Central memory CD8-positive, alpha-beta T cell (primary cell): ENCODE results near the gene SPN.
A peak's percentile ranks its signal among the peaks of the same experiment; 100 is the strongest.
"Not testable (repeated sequence)": the region's sequence is repeated elsewhere in the genome, so short reads cannot be mapped to it uniquely, and the experiment has no call there.

Source experiments
- ATAC-seq: fragments of 150-1000 bp; cut with Tn5 transposase; replicated peaks from 2 replicates; pipeline ENCODE4 v1.10.0; 2022; ENCODE audit warnings: mild to moderate bottlenecking, moderate FRiP score, moderate number of reproducible peaks; ENCODE audit not compliant: poor library complexity, severe bottlenecking; ENCODE audit errors: extremely low read depth
- DNase-seq, 2 donors: peaks; one replicate each; pipeline ENCODE4 v3.0.0; 2021; ENCODE audit warnings: low spot score in 2 of 2
- H3K27ac Mint-ChIP-seq: one replicate; pipeline ENCODE4 v1.8.0; 2022; ENCODE audit warnings: low read depth, mild to moderate bottlenecking, moderate library complexity, mixed read lengths
- H3K27me3 Mint-ChIP-seq: one replicate; pipeline ENCODE4 v1.8.0; 2022; ENCODE audit warnings: mixed read lengths
- H3K36me3 Mint-ChIP-seq: one replicate; pipeline ENCODE4 v1.8.0; 2022; ENCODE audit warnings: mild to moderate bottlenecking, moderate library complexity, mixed read lengths; ENCODE audit not compliant: insufficient read depth
- H3K4me1 Mint-ChIP-seq: one replicate; pipeline ENCODE4 v1.8.0; 2022; ENCODE audit warnings: mixed read lengths
- H3K4me3 Mint-ChIP-seq: one replicate; pipeline ENCODE4 v1.8.0; 2022; ENCODE audit warnings: mild to moderate bottlenecking, moderate library complexity, mixed read lengths
- H3K9me3 Mint-ChIP-seq: one replicate; pipeline ENCODE4 v1.8.0; 2022; ENCODE audit warnings: mixed read lengths

SPN gene, protein sequence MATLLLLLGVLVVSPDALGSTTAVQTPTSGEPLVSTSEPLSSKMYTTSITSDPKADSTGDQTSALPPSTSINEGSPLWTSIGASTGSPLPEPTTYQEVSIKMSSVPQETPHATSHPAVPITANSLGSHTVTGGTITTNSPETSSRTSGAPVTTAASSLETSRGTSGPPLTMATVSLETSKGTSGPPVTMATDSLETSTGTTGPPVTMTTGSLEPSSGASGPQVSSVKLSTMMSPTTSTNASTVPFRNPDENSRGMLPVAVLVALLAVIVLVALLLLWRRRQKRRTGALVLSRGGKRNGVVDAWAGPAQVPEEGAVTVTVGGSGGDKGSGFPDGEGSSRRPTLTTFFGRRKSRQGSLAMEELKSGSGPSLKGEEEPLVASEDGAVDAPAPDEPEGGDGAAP

GRCh38 chr16:29663016-29663806 lies at the start of gene SPN:
TSS of gene SPN (plus strand) at chr16:29663247. CDS start at chr16:29663729, 482 bp downstream.
- Mint-ChIP-seq H3K4me1 (peaks cover 75% of the 10 kb centered on the region), H3K27me3 (no peaks in the 10 kb centered on the region), H3K27ac (peak within 1 kb of the TSS; percentile 99), H3K4me3 (peak within 1 kb of the TSS; percentile 94), H3K9me3 (no peaks in the 10 kb centered on the region), H3K36me3 (peaks cover 40% of the 10 kb centered on the region)
- peak in 1 of 2 donors; percentile 20 for DNase-seq
- ATAC-seq = peak; percentile 21

DNA sequence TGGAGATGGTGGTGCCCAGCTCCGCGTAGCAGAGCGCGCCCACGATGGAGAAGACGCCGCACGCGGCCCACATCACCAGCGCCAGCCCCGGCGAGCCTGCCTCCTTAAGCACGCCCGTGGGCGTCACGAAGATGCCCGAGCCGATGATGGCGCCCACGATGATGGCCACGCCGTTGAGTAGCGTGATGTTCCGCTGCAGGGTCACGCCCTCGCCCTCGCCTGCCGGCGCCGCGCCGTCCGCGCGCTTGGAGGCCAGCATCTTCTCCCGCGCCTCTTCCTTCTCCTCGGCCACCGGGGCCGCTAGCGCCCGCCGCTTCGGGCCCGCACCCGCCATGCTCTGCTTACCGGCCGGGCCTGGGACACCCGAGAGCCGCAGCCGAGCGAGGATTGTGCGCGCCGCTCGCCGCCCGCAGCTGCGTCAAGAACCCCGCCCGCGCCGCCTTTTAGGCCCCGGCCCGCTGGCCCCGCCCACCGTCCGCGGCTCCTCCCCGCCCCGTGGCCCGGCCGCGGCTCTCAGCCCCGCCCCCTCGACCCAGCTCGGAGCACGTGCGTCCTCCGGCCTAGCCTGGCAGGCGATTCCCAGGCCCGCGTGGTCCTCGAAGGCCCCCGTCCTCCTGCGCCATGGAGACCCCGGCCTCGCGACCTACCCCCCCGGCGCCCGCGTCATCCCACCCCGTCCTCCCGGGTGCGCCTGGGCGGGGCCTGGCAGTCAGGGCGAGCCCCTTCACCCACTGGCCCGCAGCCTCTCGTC lies 49.6 kb upstream of the SPN start:
- H3K27me3 Mint-ChIP-seq = not testable (repeated sequence)

DNA sequence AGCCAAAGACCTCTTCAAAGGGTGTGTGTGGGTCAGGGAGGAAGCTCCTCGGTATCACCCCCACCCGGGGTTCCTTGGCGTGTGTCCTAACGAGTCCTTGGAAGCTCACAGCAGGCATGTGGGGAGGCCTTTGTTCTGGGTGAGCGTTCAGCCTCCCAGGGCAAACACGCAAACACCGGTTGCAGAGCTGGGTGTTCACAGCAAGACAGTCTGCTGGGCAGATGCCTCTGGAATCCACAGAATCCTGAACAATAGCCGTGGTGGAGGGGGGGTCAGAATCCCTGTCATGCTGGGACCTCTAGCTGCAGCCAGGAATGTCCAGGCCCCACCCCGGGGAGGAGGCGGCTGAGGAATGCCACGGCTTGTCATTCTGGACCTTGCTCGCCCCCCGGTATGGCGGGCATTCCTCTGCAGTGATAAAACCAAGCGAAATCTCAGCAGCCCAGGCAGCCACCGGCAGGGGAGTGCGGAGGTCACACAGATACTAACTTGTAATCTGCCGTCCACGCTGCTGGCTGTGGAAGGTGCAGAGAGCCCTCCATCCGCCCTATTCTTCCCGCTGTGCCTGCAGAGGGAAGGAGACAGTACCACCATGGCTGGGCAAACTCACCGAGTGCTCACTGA lies 48.2 kb upstream of the SPN start:
- H3K9me3 Mint-ChIP-seq, ATAC-seq, H3K27me3 Mint-ChIP-seq, H3K4me3 Mint-ChIP-seq, H3K27ac Mint-ChIP-seq, DNase-seq: not testable (repeated sequence)
- H3K36me3 Mint-ChIP-seq = peaks cover 16% of the 10 kb centered on the region
- peaks cover 16% of the 10 kb centered on the region for H3K4me1 Mint-ChIP-seq

More for the DNA sequence above, 49.6 kb upstream of the SPN start:
- Mint-ChIP-seq H3K4me3 (peak overlapping the region; percentile 92), H3K4me1 (peaks cover 22% of the 10 kb centered on the region), H3K36me3 (peaks cover 18% of the 10 kb centered on the region), H3K27ac (peak overlapping the region; percentile 91)
- ATAC-seq = peak; percentile 50
- H3K9me3 Mint-ChIP-seq = not testable (repeated sequence)
- peak; percentile 85 for DNase-seq

GRCh38 chr16:29616127-29616526 lies 46.9 kb upstream of the SPN start:
- H3K27ac Mint-ChIP-seq, H3K27me3 Mint-ChIP-seq, H3K4me3 Mint-ChIP-seq: not testable (repeated sequence)

GRCh38 chr16:29620591-29620990 lies 42.5 kb upstream of the SPN start:
- not testable (repeated sequence) for H3K9me3 Mint-ChIP-seq, H3K27ac Mint-ChIP-seq, H3K4me3 Mint-ChIP-seq, H3K4me1 Mint-ChIP-seq, DNase-seq, H3K27me3 Mint-ChIP-seq, H3K36me3 Mint-ChIP-seq
- peak; percentile 32 for ATAC-seq

More at GRCh38 chr16:29616127-29616526, 46.9 kb upstream of the SPN start:
- not testable (repeated sequence) for ATAC-seq, DNase-seq, H3K9me3 Mint-ChIP-seq
- H3K36me3 Mint-ChIP-seq = peaks cover 16% of the 10 kb centered on the region
- peaks cover 16% of the 10 kb centered on the region for H3K4me1 Mint-ChIP-seq

GRCh38 chr16:29622738-29623137 lies 40.3 kb upstream of the SPN start:
- H3K4me1 Mint-ChIP-seq, DNase-seq, H3K27me3 Mint-ChIP-seq, H3K27ac Mint-ChIP-seq, H3K36me3 Mint-ChIP-seq, H3K9me3 Mint-ChIP-seq, ATAC-seq, H3K4me3 Mint-ChIP-seq: not testable (repeated sequence)

DNA sequence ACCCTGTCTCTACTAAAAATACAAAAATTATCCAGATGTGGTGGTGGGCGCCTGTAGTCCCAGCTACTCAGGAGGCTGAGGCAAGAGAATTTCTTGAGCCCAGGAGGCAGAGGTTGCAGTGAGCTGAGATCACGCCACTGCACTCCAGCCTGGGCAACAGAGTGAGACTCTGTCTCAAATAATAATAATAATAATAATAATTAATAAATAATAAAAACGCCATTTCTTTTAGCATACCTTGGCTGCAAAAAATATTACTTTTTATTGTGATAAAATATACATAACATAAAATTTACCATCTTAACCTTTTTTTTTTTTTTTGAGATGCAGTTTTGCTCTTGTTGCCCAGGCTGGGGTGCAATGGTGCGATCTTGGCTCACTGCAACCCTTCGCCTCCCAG lies 39.8 kb upstream of the SPN start:
- not testable (repeated sequence) for H3K36me3 Mint-ChIP-seq, DNase-seq, H3K4me1 Mint-ChIP-seq, ATAC-seq, H3K27me3 Mint-ChIP-seq, H3K9me3 Mint-ChIP-seq, H3K27ac Mint-ChIP-seq, H3K4me3 Mint-ChIP-seq

- ATAC-seq, DNase-seq, H3K9me3 Mint-ChIP-seq, H3K27ac Mint-ChIP-seq, H3K4me3 Mint-ChIP-seq, H3K27me3 Mint-ChIP-seq, H3K4me1 Mint-ChIP-seq, H3K36me3 Mint-ChIP-seq: not testable (repeated sequence)
Measured at GRCh38 chr16:29625114-29625513, 37.9 kb upstream of the SPN start.

DNA sequence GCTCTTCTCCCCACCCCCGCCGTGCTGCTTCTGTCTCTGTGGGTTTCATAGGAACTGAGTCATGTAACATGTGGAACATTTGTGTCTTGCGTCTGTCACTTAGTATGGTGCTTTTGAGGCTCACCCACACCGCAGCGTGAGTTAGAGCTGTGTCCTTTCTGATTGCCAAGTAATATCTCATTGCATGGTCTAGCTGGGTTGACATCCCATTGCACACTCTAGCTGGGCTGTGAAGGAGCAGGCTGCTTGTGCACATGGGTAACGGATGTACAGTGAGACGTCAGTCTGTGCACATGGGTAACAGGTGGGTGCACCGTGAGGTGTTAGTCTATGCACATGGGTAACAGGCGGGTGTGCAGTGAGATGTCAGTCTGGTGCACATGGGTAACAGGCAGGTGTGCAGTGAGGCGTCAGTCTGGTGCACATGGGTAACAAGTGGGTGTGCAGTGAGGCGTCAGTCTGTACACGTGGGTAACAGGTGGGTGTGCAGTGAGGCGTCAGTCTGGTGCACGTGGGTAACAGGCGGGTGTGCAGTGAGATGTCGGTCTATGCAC lies 36.2 kb upstream of the SPN start:
- peak in 1 of 2 donors; percentile 79 for DNase-seq

DNA sequence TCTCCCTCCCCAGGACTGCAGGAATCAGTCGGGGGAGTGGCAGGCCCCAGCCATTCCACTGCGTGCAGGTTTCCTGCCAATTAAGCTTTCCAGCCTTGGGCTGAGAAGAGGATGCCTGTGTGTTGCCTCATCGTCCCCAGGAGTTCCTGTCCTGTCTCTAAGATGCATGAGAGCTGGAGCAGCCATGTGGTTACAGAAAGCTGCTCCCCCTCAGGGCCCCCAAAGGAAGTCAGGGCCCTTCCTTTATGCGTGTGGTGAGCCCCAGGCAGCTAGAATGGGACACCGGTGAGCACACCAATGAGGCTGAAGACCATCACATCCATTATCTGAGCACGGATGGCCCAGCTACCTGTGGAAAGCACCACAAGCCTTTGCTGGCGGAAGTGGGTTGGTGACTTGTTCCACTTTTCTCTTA lies 35.4 kb upstream of the SPN start:
- H3K9me3 Mint-ChIP-seq, H3K4me3 Mint-ChIP-seq, H3K27me3 Mint-ChIP-seq, H3K4me1 Mint-ChIP-seq, H3K36me3 Mint-ChIP-seq: not testable (repeated sequence)
- H3K27ac Mint-ChIP-seq = peak overlapping the region; percentile 86
- DNase-seq = peak in 1 of 2 donors; percentile 18
- peak; percentile 18 for ATAC-seq

More for the DNA sequence above, 36.2 kb upstream of the SPN start:
- peak overlapping the region; percentile 52 for H3K4me3 Mint-ChIP-seq
- H3K27me3 Mint-ChIP-seq, H3K36me3 Mint-ChIP-seq, H3K9me3 Mint-ChIP-seq, H3K4me1 Mint-ChIP-seq: not testable (repeated sequence)
- H3K27ac Mint-ChIP-seq = peak overlapping the region; percentile 86
- peak; percentile 94 for ATAC-seq

- H3K4me1 Mint-ChIP-seq, H3K36me3 Mint-ChIP-seq, H3K27me3 Mint-ChIP-seq, DNase-seq, H3K27ac Mint-ChIP-seq, H3K9me3 Mint-ChIP-seq, ATAC-seq, H3K4me3 Mint-ChIP-seq: not testable (repeated sequence)
Measured at GRCh38 chr16:29628707-29629106, 34.3 kb upstream of the SPN start.

- not testable (repeated sequence) for H3K36me3 Mint-ChIP-seq, H3K9me3 Mint-ChIP-seq, H3K4me1 Mint-ChIP-seq, ATAC-seq, DNase-seq, H3K27me3 Mint-ChIP-seq, H3K4me3 Mint-ChIP-seq, H3K27ac Mint-ChIP-seq
Measured at GRCh38 chr16:29629318-29629717, 33.7 kb upstream of the SPN start.
